ENCODE results near the gene SMCR8. TPM values are rescaled to one million over a fixed set of nuclear protein-coding genes. Genes with fewer than 3 reads are reported as not detected.

The SMCR8 gene
- total and polyA plus RNA-seq, 9 of the 15 experiments (the other 6 are each of a cell fraction or from before 2014, with no cell fraction given) = 0.25 to 8.8 (median 4.9) TPM

- H3K27me3 ChIP-seq (ENCODE audit: control insufficient read depth in 2 of 2, insufficient read depth in 2 of 2, low read length in 2 of 2) = no peaks in the 10 kb centered on the region
- TF ChIP-seq ZNF436 (CRISPR knock-in tag; IDR thresholded peaks at IDR 0.05) (no peak), ZNF512 (tag; IDR thresholded peaks at IDR 0.05) (peak; percentile 62)
- H3K4me1 ChIP-seq (replicated peaks in 1 of 2; ENCODE audit: control insufficient read depth in 2 of 2, insufficient read depth in 2 of 2, low read length in 2 of 2) = peaks cover 0 to 3% of the 10 kb centered on the region in 2 experiments; a peak in 2 of 5 replicates
- no peak overlapping the region for H3K9ac ChIP-seq (ENCODE audit: insufficient read depth in 1 of 2, low read depth in 2 of 2, low read length in 2 of 2)
- H3K4me3 ChIP-seq = no peak overlapping the region
- in situ Hi-C loops (cut with MboI) (no loop called here), intact Hi-C loops (cut with micrococcal nuclease) (no loop called here)
- ChIA-PET POLR2A (no interaction called here), CTCF (ENCODE audit: low intra/inter-chr PET ratio) (no interaction called here)
- DNase-seq (ENCODE audit: extremely low read depth in 1 of 4, low spot score in 3 of 4) (no peak), ATAC-seq (no peak), FAIRE-seq (no peak)
- H3K27ac ChIP-seq (ENCODE audit: extremely low read depth, low read depth, low read length) = no peak overlapping the region
- H3K4me2 ChIP-seq (ENCODE audit: insufficient read depth, low read length) = no peak overlapping the region
- BruUV-seq (replicated peaks) = no TSS peak
- 8% methylated on average over 2 of the region's 5 CpGs for WGBS (ENCODE audit: insufficient coverage, low coverage, missing lambda C conversion rate)
- H3K9me3 ChIP-seq (replicated peaks; ENCODE audit: control insufficient read depth, insufficient read depth, low read depth, low read length) = no peaks in the 10 kb centered on the region
- no peak overlapping the region for H2AFZ ChIP-seq (ENCODE audit: low read depth, low read length)
- no peaks in the 10 kb centered on the region for H3K79me2 ChIP-seq (ENCODE audit: control insufficient read depth, insufficient read depth, low read length)
- H3K36me3 ChIP-seq (ENCODE audit: control insufficient read depth, insufficient read depth, low read length) = no peaks in the 10 kb centered on the region
- no peaks in the 10 kb centered on the region for H3K9me1 ChIP-seq (ENCODE audit: control insufficient read depth, insufficient read depth, low read length)
- H4K20me1 ChIP-seq (replicated peaks; ENCODE audit: control insufficient read depth, insufficient read depth, low read length) = no peaks in the 10 kb centered on the region
Observed at GRCh38 chr17:18370761-18371160, 55.7 kb downstream of the SMCR8 start.

GRCh38 chr17:18371455-18371854 is 56.4 kb downstream of the SMCR8 start:
- DNase-seq (ENCODE audit: extremely low read depth in 1 of 4, low spot score in 3 of 4) (no peak), ATAC-seq (no peak), FAIRE-seq (no peak)
- TF ChIP-seq C11orf30 (IDR thresholded peaks at IDR 0.05; ENCODE audit: low read depth) (0 out of 2 replicates have a peak, but pooled peaks have one; percentile 16), ZNF133 (CRISPR knock-in tag; IDR thresholded peaks at IDR 0.05) (no peak), MAFG (tag; conservative IDR thresholded peaks at IDR 0.05) (peak; percentile 34; the same call in 1 of the 2 replicates), PTTG1 (tag; IDR thresholded peaks at IDR 0.05; ENCODE audit: low read depth) (no peak), CCNT2 (IDR thresholded peaks at IDR 0.05; ENCODE audit: borderline replicate concordance, extremely low read depth, insufficient read length, low read depth, low read length) (no peak), ZBTB1 (CRISPR knock-in tag; IDR thresholded peaks at IDR 0.05; ENCODE audit: borderline replicate concordance, low read depth) (no peak), NFE2 (IDR thresholded peaks at IDR 0.05; ENCODE audit: low read depth) (peak; percentile 43), ZNF316 (IDR thresholded peaks at IDR 0.05) (0 out of 2 replicates have a peak, but pooled peaks have one; percentile 16)
- H3K79me2 ChIP-seq (ENCODE audit: control insufficient read depth, insufficient read depth, low read length) = no peaks in the 10 kb centered on the region
- no TSS peak for BruUV-seq (replicated peaks)
- no peaks in the 10 kb centered on the region for H3K27me3 ChIP-seq (ENCODE audit: control insufficient read depth in 2 of 2, insufficient read depth in 2 of 2, low read length in 2 of 2)
- peaks cover 0 to 3% of the 10 kb centered on the region in 2 experiments; a peak in 2 of 5 replicates for H3K4me1 ChIP-seq (replicated peaks in 1 of 2; ENCODE audit: control insufficient read depth in 2 of 2, insufficient read depth in 2 of 2, low read length in 2 of 2)
- CTCF ChIA-PET (ENCODE audit: low intra/inter-chr PET ratio) = no interaction called here
- H2AFZ ChIP-seq (ENCODE audit: low read depth, low read length) = no peak overlapping the region
- no peak overlapping the region for H3K4me3 ChIP-seq
- in situ Hi-C loops (cut with MboI) (no loop called here), intact Hi-C loops (cut with micrococcal nuclease) (no loop called here)
- H3K9me3 ChIP-seq (replicated peaks; ENCODE audit: control insufficient read depth, insufficient read depth, low read depth, low read length) = no peaks in the 10 kb centered on the region
- H3K4me2 ChIP-seq (ENCODE audit: insufficient read depth, low read length) = no peak overlapping the region
- no peaks in the 10 kb centered on the region for H3K9me1 ChIP-seq (ENCODE audit: control insufficient read depth, insufficient read depth, low read length)
- no peak overlapping the region for H3K9ac ChIP-seq (ENCODE audit: insufficient read depth in 1 of 2, low read depth in 2 of 2, low read length in 2 of 2)
- no peak overlapping the region for H3K27ac ChIP-seq (ENCODE audit: extremely low read depth, low read depth, low read length)
- no peaks in the 10 kb centered on the region for H4K20me1 ChIP-seq (replicated peaks; ENCODE audit: control insufficient read depth, insufficient read depth, low read length)
- POLR2A ChIA-PET = no interaction called here
- 18% methylated on average over 7 of the region's 7 CpGs for WGBS (ENCODE audit: insufficient coverage, low coverage, missing lambda C conversion rate)
- no peaks in the 10 kb centered on the region for H3K36me3 ChIP-seq (ENCODE audit: control insufficient read depth, insufficient read depth, low read length)

Data from K562 (cell line).